ENCODE measurements around the gene SKIC3.

- TF ChIP-seq CTCF (IDR thresholded peaks at IDR 0.05), result no peak
- TF ChIP-seq POLR2A (IDR thresholded peaks at IDR 0.05), result no peak
Observed at GRCh38 chr5:95557841-95558240, 3.1 kb upstream of the SKIC3 start.
